Esophagus muscularis mucosa (tissue), 4 donors: Measurements from ENCODE around the gene BBS2.

Experiments used
- CTCF ChIP-seq, 3 experiments: fragments of 200-600 bp in 2 of 3; fragments of 450-650 bp in 1 of 3; sonication (generic) in 2 of 3; IDR thresholded peaks; one replicate each; pipeline ENCODE4 v1.5.1; 2017 to 2019; ENCODE audit warnings: antibody characterized with exemption in 3 of 3, mild to moderate bottlenecking in 2 of 3, moderate library complexity in 1 of 3
- EP300 ChIP-seq: sonication (generic); formaldehyde crosslinking; IDR thresholded peaks from one replicate; pipeline ENCODE4 v1.6.1; 2017; ENCODE audit warnings: antibody characterized with exemption
- POLR2A ChIP-seq: fragments of 450-650 bp; IDR thresholded peaks from one replicate; pipeline ENCODE4 v1.6.1; 2017; ENCODE audit warnings: antibody characterized with exemption, moderate library complexity, mild to moderate bottlenecking, low read depth
- POLR2AphosphoS5 ChIP-seq, 2 donors: sonication (generic); formaldehyde crosslinking; IDR thresholded peaks; one replicate each; pipeline ENCODE4 v1.6.1; 2017; ENCODE audit warnings: antibody characterized with exemption in 2 of 2

GRCh38 chr16:56436258-56436657 is 83.6 kb downstream of the BBS2 start:
- TF ChIP-seq CTCF (IDR thresholded peaks at IDR 0.05) = no peak
- TF ChIP-seq POLR2AphosphoS5 (IDR thresholded peaks at IDR 0.05) = no peak
- no peak for TF ChIP-seq EP300
- no peak for TF ChIP-seq POLR2A
